DMS53 treated with DMSO at 0.1 percent for 48 hours (cell line): ENCODE measurements around the gene IFNL1.
"Not testable (repeated sequence)": the region's sequence is repeated elsewhere in the genome, so short reads cannot be mapped to it uniquely, and the experiment has no call there.

Experiments used
- DNase-seq: peaks from one replicate; lab custom pipeline; 2025; ENCODE audit not compliant: unreplicated experiment; lab: John Stamatoyannopoulos, UW

Gene IFNL1

DNA sequence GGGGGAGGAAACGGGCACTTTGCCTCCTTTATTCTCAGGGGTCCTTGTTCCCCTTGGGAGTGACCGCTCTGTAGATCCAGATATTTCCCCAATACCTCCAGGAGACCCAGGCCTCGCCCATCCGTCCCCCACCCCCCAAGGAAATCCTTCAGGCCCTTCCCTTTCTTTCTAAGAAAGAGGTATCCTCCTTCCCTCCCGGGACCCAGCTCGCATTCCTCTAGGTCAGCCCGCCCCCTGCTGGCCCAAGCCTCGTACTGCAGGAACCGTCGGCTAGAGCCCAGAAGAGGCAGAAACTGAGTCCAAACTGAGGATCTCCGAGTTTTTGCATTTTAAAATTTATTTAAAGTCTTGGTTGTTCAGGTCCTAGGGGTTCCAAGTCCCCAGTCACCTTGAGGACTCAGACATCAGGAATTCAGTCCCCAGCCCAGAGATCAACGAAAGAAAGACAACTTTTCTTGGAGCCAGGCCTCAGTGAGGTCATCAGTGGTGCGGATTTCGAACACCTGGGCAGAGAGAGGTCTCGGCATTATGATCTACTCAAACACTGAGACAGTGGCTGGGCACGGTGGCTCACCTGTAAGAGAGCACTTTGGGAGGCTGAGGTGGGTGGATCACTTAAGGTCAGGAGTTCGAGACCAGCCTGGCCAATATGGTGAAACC, 32.0 kb downstream of the IFNL1 start:
- peak; percentile 49 for DNase-seq

DNA sequence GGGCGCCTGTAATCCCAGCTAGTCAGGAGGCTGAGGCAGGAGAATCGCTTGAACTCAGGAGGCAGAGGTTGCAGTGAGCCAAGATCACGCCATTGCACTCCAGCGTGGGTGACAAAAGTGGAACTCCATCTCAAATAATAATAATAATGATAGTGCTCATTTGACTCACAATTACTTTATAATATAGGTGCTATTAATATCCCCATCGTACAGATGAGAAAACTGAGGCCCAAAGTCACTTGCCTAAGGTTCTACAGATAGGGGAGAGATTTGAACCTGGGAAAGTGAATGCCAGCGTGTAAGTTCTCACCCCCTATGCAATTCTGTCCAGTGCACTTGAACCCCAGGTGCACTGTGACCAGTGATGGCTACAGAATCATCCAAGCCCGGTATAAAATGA, 33.7 kb downstream of the IFNL1 start:
- no peak for DNase-seq

DNA sequence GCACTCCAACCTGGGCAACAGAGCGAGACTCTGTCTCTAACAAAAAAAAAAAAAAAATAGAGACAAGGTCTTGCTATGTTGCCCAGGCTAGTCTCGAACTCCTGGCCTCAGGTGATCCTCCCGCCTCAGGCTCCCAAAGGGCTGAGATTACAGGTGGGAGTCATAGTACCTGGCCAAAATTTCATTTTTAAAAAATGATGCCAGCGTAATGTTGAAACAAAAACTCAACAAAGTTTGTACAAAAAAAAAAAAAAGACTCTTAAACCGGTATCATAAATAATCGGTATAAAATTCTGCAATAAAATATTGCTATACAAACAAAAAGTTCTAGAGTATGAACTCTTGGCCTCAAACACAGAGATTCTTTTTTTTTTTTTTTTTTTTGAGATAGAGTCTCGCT, 36.1 kb downstream of the IFNL1 start:
- no peak for DNase-seq

DNA sequence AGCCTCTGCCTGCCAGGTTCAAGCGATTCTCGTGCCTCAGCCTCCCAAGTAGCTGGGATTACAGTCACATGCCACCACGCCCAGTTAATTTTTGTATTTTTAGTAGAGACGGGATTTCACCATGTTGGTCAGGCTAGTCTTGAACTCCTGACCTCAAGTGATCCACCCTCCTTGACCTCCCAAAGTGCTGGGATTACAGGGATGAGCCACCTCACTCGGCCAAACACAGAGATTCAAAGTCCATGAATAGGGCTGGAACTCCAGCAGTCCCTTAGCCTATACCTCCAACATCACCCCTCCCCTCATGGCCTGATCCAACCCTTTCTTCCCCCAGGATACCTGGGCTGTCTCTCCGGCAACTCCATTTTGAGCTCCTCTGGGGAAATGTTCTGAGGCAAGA, 36.5 kb downstream of the IFNL1 start:
- not testable (repeated sequence) for DNase-seq

DNA sequence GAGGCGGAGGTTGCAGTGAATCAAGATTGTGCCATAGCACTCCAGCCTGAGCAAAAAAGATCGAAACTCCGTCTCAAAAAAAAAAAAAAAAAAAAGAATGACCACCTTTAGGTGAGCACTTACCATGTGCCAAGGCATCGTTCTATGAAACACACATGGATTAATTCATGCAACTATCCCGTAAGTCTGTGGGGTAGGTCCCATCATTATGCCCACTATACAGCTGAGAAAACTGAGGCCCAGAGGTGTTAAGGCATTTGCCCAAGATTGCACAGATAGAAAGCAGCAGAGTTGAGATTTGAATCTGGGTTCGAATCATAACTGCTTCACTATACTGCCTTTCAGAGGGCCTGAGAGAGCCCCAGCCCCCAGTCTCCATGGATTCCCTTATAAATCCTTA, 37.3 kb downstream of the IFNL1 start:
- DNase-seq: no peak

DNA sequence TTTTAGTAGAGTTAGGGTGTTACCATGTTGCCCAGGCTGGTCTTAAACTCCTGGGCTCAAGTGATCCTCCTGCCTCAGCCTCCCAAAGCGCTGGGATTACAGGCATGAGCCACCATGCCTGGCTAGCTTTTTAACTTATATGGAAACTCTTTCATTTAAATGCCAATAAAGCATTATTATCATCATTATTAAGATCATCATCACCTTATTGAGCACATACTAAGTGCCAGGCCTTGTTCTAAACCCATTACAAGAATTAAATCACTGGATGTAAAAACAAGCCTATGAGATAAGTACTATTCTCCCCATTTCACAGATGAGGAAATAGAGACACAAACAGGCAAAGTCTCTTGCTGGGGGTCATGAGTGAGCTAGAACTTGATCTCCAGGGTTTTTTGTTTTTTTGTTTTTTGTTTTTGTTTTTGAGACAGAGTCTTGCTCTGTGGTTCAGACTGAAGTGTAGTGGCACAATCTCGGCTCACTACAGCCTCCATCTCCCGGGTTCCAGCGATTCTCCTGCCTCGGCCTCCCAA, 38.3 kb downstream of the IFNL1 start:
- DNase-seq: no peak

DNA sequence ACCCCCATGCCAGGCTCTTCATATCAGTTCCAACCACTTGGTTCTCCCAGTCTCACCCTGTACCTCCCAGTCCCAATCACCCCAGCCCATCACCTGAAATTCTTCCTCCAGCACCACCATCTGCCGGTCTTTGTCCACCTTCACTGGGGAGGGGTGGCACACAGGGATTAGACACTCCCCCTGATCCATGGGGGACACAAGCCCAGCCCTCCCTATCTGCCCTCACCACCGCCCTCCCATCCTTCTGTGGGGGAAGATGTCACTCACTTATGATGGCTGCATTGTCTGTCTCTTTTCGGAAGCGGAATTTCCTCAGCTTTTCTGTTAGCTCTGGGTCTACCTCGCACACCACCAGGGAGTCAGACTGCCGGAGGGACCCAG, 39.0 kb downstream of the IFNL1 start:
- DNase-seq: no peak

DNA sequence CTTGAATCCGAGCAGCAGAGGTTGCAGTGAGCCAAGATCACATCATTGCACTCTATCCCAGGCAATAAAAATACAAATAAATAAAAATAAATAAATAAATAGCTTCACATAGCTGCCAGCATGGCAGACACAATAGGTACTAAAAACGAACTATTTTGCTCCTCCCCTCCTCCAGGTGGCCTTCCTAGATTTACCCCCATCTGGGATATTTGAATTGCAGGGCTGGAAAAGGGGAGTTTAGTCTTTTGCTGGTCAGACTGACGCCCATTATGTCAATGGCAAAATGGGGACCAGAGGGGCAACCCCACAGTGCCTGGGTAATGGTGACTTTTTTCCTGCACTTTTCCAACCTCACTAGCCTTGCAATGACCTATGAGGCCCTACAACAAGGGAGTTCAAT, 40.3 kb downstream of the IFNL1 start:
- DNase-seq: no peak

DNA sequence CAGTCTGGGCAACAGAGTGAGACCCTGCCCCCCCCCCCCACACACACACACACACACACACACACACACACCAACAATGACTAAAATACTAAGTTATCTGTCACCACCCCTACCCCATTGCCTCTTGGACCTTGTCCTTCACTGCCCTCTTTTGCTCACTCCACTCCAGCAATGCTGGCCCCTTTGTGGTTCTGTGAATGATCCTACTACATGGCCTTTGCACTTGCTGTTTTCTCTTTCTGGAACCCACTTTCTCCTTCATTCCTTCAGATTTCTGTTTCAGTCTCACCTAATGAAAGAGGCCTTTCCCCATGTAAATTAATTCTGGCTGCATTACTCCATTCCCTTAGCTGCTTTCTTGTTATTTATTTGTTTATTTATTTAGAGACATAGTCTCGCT, 43.5 kb downstream of the IFNL1 start:
- no peak for DNase-seq

DNA sequence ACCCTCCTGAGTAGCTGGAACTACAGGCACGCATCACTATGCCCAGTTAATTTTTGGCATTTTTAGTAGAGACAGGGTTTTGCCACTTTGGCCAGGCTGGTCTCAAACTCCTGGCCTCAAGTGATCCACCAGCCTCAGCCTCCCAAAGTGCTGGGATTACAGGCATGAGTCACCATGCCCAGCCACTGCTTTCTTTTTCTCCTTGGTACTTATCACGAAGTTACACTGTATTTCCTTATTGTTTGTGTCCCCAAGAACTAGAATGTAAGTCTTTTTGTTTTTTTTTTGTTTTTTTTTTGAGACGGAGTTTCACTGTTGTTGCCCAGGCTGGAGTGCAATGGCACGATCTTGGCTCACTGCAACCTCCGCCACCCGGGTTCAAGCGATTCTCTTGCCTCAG, 43.9 kb downstream of the IFNL1 start:
- DNase-seq: not testable (repeated sequence)

DNA sequence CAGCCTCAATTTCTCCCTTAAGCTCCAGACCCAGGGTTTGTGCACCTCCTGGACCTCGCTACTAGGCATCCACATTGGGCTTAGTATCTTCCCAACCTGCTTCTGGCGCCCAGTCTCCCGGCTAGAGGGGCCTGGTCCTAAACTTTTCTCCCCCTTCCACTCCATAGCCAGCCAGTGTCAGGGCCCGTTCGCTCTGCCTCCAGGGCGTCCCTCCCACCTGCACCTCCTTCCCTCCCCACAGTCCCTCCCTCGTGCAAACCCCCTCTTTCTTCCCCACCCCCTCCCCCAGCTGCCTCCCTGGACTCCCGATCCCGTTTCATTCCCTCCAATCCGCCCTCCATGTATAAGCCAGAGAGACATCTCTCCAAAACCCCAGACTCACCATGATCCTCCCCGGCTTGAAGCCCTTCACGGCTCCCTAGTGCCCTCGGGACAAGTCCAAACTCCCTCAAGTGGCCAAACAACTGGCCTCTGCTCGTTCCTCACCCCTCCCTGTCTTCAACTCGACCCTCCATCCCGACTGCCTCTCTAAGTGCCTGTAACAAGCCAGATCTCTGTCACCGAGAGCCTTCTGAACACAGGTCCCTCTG, 45.0 kb downstream of the IFNL1 start:
- DNase-seq: no peak

DNA sequence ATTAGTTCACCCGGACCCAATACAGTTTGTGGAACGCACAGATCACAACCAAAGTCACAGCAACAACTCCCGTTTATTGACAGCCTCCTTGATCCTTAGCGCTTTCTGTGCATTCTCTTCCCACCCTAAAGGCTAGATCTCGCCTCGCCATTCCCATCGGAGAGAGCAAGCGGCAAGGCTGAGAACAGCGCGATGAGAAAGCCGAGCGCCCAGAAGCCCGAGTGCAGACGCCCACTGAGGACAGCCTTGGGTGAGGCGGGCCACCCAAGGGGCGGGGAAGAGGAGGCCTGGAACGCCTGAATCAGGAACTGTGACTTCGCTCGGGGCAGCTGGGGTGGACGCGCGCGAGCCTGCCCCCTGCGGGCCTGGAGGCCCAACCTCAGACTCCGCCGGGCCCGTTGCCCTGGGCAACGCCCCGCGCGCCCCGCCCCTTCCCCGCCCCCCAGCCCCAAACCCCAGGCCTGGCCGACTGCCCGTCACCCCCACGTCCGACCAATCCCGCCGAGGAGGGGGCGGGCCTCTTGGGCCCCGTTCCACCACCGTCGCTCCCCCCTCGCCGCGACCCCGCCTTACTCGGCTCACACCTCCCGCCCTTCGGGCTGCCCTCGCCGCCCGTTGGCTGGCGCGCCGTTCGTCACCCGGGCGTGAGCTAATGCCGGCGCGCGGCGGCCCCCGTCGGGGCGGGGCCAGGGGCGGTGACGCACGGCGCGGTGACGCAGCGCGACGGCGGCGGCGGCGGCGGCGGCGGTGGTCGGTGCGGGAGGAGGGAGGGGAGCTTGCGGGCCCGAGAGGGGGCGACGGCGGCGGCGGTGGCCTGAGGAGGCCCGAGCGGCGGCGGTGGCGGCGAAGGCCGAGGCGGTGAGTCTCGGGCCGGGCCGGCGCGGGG, 45.8 kb downstream of the IFNL1 start, which contains the start of gene SAMD4B:
SAMD4B (plus strand) TSS at position 703 of the 886 bp plus-strand sequence. CDS start 14,473 bp downstream, outside the sequence.
- DNase-seq: peak; percentile 99

DNA sequence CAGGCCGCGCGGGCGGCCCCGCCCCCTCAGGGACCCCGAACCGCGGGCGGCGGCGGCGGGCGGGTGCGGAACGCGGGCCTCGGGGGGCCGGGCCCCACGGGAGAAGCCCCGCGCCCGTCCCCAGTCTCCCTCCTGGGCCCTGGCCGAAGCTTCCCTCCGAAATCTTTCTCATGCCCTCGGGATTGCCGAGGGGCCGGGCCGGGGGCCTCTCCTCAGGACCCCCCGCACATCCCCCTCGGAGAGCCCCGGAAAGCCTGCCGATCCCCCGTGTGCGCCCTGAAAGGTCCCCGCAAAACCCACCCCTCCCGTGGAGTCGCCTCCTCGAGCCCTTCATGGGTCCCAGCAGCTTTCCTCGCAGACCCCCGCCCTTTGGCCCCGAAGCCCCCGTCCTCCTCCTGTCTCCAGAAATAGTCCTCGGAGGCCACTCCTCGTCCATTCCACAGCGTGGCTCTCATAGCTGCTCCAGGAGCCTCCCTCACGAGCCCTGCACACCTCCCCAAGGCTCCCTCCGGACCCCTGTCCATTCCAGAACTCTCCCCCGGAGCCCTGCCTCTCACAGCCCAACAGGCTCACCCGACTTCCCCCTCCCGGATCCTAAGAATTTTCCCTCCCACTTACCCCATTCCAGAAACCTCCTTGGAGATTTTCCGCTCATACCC, 46.6 kb downstream of the IFNL1 start:
- no peak for DNase-seq

DNA sequence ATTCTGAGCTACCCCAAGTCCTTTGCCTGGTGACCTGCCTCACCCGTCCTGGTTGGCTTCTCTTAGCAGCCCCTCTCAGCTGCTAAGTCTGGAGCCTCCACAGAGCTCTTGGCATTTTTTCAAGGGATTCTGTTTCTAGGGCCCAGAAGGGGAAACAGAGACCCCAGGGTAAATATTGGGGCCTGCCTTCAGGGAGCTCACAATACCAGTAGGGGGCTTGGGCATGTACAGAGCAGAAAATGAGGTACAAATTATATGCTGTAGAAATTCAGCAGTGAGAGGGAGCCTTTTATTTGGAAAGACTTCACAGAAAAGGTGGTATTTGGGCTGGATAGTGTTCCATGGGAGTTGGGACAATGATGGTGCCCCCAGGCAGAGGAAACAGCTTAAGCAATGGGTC, 49.7 kb downstream of the IFNL1 start:
- DNase-seq: no peak

DNA sequence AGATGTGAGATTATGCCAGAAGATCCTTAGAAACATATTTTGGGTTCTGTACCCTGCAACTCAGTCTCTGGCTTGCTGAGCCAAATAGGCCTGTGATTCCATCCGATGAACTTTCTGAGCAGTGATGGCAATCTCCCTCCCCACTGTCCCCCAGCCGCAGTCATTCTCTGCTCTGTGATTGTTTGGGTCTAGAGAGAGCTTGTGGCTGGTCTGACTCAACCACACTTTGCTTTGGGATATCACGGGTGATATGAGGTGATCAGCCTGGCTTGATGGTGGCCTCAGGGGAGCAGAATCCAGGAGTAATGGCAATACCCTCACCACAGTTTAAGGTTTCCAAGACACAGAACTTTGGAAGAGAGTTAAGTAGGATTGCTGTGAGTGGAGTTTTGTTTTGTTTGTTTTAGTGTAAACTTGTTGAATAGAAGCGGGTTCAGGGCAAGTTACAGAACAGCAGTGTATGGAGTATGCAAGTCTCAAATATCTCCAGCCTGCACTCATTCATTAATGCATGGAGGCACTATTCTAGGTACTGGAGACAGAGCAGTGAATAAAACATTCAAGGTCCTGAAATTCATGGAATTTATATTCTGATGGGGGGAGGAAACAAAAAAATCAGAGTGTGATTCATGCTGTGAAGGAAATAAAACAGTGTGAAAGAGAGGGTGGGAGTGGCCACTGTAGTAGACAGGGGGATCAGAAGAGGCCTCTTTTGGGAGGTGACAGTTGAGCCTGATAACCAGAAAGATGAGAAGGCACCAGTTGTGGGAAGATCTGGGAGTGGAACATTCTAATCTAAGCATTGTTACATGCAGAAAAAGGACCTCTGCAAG, 51.3 kb downstream of the IFNL1 start:
- no peak for DNase-seq
